Activated CD8-positive, alpha-beta memory T cell treated with anti-CD3 and anti-CD28 coated beads, Interleukin-2, amount 50 U/mL, for 4 hours (primary cell): Measurements from ENCODE around the gene TIMM13.
"Not testable (repeated sequence)": the region's sequence is repeated elsewhere in the genome, so short reads cannot be mapped to it uniquely, and the experiment has no call there.

Source experiments
- DNase-seq: peaks from one replicate; pipeline ENCODE4 v3.0.0-alpha.2; 2020

The TIMM13 gene

DNA sequence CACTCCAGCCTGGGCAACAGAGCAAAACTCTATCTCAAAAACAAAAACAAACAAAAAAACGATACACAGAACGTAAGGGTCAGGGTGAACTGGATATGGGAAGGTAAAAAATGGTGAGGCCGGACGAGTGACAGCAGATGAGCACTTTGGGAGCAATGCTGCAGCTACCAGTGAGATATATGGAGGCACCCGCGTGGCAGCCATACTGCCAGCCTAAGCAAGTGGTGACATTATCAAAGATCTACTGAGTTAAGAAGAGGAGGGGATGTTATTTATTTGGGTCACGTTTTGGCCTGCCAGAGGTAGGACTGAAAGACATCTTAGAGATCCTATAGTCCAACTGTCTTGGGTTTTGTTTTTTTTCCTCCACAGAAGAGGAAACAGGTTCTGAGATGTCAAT is 14.2 kb downstream of the TIMM13 start:
- no peak for DNase-seq

- no peak for DNase-seq
Measured at GRCh38 chr19:2412449-2412848, 14.9 kb downstream of the TIMM13 start.

DNA sequence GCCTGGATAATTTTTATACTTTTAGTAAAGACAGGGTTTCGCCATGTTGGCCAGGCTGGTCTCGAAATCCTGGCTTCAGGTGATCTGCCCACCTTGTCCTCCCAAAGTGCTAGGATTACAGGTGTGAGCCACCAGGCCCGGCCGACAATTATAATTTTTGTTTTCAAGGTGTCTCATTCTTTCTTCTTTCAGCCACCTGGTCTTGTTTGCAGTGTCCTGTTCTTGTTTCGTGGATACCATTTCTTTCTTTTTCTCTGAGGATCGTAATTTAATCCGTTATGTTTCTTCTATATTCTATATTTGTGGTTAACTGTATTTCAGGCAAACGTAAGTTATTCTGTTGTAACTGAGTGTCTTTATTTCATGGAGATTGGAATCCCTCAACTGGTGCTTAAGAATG is 15.7 kb downstream of the TIMM13 start:
- DNase-seq: no peak

DNA sequence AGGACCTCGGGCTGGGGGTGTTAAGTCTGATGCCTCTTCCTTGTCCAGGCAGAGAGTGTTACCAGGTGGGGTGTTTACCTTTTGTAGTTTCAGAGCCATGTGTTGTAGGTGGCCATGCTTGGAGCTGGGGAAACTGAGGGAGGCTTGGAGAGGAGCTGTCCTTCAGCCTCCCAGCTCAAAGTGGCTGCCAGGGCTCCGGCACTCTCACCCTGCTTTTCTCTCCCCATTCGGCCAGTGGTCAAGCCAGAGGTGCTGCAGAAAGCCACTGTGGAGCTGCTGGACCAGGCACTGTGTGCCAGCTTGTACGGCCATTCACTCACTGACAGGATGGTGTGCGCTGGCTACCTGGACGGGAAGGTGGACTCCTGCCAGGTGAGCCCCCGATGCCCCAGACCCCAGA is 17.4 kb downstream of the TIMM13 start:
- DNase-seq: no peak

DNA sequence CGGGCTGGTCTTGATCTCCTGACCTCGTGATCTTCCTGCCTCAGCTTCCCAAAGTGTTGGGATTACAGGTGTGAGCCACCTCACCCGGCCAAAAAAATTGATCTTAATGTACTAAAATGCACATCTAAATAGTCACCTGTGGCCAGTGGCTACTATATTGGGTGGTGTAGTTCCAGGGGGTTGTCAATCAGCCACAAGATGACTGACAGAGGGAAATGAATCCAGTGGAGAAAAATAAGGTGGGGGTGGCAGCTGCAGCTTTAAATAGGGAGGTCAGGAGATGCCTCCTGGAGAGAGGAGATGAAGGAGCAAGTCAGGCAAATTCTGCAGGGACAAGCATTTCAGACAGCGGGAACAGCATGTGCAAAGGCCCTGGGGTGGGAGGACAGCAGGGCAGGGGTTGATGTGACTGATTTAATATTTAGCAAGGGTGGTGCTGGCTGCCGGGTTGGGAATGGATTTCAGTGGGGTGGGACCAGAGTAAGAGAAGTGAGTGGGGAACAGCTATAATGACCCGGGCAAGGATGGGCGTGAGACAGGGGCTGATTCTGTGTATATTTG is 18.0 kb downstream of the TIMM13 start:
- no peak for DNase-seq

DNA sequence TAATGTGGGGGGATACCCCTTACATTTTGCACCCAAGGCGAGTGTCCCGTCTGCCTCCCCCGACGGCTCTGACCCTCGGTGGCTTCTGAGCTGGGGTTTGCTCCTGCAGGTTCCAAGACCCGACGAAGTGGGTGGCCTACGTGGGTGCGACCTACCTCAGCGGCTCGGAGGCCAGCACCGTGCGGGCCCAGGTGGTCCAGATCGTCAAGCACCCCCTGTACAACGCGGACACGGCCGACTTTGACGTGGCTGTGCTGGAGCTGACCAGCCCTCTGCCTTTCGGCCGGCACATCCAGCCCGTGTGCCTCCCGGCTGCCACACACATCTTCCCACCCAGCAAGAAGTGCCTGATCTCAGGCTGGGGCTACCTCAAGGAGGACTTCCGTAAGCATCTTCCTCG is 19.1 kb downstream of the TIMM13 start:
- no peak for DNase-seq

GRCh38 chr19:2399582-2399981 is 27.8 kb downstream of the TIMM13 start:
- no peak for DNase-seq

- DNase-seq: no peak
Measured at GRCh38 chr19:2398735-2399305, 28.6 kb downstream of the TIMM13 start.

GRCh38 chr19:2397173-2397572 is 30.2 kb downstream of the TIMM13 start:
- DNase-seq: not testable (repeated sequence)

DNA sequence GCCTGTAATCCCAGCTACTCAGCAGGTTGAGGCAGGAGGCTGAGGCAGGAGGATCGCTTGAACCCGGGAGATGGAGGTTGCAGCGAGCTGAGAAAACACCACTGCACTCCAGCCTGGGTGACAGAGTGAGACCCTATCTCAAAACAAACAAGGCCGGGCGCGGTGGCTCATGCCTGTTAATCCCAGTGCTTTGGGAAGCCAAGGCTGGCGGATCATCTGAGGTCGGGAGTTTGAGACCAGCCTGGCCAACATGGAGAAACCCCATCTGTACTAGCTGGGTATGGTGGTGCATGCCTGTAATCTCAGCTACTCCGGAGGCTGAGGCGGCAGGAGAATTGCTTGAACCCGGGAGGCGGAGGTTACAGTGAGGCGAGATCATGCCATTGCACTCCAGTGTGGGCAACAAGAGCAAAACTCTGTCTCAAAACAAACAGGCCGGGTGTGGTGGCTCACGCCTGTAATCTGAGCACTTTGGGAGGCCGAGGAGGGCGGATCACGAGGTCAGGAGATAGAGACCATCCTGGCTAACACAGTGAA is 32.0 kb downstream of the TIMM13 start:
- DNase-seq: not testable (repeated sequence)

GRCh38 chr19:2394442-2395292 is 32.7 kb downstream of the TIMM13 start:
- no peak for DNase-seq

GRCh38 chr19:2394054-2394441 is 33.3 kb downstream of the TIMM13 start:
- DNase-seq: no peak

GRCh38 chr19:2392899-2393298 is 34.5 kb downstream of the TIMM13 start:
- not testable (repeated sequence) for DNase-seq

DNA sequence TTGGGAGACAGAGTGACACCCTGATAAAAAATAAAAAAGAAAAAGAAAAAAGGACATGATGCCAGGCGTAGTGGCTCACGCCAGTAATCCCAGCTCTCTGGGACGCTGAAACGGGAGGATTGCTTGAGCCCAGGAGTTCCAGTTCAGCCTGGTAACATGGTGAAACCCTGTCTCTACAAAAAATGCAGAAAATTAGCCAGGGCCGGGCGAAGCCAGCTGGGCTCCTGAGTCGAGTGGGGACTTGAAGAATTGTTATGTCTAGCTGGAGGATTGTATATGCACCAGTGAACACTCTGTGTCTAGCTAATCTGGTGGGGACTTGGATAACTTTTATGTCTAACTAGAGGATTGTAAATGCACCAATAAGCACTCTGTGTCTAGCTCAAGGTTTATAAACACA is 35.0 kb downstream of the TIMM13 start:
- no peak for DNase-seq

GRCh38 chr19:2391118-2391725 is 36.2 kb downstream of the TIMM13 start:
- DNase-seq: peak; percentile 29

DNA sequence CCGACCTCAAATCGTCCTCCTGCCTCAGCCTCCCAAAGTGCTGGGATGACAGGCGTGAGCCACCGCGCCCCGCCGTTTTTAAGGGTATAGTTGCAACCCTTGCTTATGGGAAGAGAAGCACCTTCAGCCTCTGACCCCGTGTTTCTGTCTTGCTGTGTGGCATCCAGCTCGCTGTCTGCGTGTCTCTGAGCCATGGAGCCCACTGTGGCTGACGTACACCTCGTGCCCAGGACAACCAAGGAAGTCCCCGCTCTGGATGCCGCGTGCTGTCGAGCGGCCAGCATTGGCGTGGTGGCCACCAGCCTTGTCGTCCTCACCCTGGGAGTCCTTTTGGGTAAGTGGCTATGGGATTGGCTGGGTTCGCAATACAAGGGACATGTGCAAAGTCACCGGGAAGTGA is 37.8 kb downstream of the TIMM13 start:
- DNase-seq: no peak

DNA sequence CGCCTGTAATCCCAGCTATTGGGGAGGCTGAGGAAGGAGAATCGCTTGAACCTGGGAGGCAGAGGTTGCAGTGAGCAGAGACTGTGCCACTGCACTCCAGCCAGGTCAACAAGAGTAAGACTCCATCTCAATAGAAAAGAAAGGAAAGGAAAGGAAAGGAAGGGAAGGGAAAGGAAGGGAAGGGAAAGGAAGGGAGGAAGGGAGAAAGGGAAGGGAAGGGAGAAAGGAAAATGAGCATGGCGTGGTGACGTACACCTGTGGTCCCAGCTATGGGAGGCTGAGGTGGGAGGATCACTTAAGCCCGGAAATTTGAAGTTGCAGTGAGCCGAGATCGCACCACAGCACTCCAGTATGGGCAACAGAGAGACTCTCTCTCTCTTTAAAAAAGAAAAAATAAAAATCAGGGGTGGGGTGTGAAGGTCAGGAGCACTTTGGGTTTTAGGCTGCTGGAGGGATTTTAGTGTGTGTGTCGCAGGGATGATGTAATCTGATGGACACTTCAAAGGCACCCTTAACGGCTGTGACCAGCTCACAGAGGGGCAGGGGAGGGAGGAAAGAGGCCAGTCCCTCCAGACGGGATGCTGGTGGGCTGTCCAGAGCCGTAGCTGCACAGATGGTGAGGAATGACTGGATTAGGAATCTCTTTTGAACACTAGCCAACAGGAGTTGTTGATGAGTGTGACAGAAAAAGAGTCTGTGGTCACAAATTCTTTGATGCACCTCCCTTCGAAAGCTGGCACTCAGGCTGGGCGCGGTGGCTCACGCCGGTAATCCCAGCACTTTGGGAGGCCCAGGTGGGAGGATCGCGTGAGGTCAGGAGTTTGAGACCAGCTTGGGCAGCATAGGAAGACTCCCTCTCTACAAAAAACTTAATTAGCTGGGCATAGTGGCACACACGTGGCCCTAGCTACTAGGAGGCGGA is 39.8 kb downstream of the TIMM13 start:
- no peak for DNase-seq

GRCh38 chr19:2385053-2385721 is 42.2 kb downstream of the TIMM13 start:
- DNase-seq: no peak

GRCh38 chr19:2382530-2383222 is 44.7 kb downstream of the TIMM13 start:
- no peak for DNase-seq

GRCh38 chr19:2381148-2381820 is 46.1 kb downstream of the TIMM13 start:
- DNase-seq: no peak

GRCh38 chr19:2380567-2380966 is 46.8 kb downstream of the TIMM13 start:
- no peak for DNase-seq
